Measurements from ENCODE around the gene HS3ST6.

DNA sequence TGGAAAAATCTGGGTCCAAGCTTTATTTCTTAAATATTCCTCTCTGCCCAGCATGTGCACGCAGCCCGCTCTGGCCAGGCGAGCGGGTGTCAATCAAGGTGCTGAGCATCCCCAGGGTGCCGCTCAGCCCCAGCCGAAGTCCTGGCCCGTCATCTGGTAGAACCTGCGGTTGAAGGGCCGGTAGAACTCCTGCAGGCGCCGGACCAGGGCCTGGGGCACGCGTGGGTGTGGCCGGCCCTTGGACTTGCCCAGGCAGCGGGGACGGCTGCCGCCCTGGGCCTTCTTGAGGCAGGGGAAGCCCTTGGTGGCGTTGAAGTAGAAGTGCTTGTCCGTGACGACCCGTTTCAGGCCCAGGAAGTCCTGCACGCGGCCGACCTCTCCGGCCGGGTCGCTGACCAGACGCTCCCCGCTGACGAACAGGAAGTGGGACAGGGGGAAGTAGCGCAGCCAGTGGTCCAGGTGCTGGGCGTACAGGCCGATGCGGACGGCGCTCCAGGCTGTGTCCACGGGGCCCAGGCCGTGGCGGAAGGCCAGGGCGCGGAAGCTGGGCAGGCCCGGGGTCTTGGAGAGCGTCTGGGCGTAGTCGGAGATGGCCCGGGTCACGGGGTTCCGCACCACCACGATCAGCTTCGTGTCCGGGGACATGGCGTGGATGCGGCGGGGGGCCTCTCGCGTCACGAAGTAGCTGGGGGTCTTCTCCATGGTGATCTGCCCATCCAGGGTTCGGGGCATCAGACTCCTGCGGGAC is 6.6 kb downstream of the HS3ST6 start:
- TF ChIP-seq POLR2A (IDR thresholded peaks at IDR 0.05), result no peak
- TF ChIP-seq, protein P1, sequence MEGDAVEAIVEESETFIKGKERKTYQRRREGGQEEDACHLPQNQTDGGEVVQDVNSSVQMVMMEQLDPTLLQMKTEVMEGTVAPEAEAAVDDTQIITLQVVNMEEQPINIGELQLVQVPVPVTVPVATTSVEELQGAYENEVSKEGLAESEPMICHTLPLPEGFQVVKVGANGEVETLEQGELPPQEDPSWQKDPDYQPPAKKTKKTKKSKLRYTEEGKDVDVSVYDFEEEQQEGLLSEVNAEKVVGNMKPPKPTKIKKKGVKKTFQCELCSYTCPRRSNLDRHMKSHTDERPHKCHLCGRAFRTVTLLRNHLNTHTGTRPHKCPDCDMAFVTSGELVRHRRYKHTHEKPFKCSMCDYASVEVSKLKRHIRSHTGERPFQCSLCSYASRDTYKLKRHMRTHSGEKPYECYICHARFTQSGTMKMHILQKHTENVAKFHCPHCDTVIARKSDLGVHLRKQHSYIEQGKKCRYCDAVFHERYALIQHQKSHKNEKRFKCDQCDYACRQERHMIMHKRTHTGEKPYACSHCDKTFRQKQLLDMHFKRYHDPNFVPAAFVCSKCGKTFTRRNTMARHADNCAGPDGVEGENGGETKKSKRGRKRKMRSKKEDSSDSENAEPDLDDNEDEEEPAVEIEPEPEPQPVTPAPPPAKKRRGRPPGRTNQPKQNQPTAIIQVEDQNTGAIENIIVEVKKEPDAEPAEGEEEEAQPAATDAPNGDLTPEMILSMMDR (IDR thresholded peaks at IDR 0.05), result no peak

All from Peyer's patch (tissue), 4 donors.